ENCODE measurements around the gene PDE3B.
"Not testable (repeated sequence)": the region's sequence is repeated elsewhere in the genome, so short reads cannot be mapped to it uniquely, and the experiment has no call there.

PDE3B gene

DNA sequence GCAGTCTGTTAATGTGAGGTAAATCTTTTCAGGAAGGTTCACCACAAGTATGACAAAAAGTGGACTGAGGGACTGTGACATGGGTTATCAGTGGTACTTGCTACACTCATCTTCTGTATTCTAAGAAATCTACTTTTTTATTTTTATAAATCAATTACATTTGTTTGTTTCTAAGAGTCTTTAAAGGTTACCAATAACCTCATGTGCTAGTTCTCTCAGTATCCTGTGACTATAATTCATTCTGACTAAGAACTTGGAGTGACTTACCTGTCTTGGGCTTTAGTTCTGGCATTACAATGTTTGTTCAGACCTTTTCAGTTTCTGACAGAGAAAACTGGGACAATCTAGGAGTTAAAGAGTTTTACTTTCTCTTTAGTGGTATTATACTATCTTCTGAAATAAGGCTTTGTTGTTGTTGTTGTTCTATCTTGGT is 108.4 kb downstream of the PDE3B start:
- DNase-seq, result no peak

DNA sequence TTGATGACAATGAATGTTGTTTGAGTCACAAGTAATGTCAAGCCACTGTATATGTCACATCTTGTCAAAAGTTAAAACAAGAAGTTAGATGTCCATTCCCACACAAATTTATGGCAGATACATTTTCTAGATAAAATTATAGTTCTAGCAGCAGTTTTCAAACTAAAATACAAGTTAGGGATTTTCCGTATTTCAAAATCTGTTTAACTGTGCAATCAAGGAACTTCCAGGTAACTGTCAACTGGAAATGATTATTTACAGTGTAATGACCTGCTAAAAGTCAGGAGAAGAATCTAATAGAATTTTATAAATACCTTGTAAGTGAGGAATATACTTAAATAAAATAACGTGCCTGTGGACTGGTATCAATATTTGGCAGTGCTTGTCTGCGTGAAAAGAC is 111.5 kb downstream of the PDE3B start:
- DNase-seq, result no peak

DNA sequence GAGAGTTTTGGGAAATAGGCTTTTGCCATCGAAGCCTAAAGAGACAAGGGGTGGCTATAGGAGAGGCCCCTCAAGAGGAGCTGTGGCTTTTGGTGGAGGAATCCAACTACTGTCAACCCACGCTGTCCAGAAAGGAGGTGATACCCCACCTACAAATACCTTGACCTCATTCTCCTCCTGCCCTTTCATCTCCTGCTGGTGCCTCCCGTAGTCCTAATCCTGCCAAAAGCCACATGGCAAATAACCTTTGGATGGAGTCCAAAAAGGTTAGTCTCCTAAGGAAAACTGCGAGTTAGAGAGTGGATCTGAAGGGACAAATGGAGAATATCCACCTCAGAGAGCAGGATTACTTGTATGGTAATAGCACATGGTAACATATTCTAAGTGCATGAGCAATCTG is 112.7 kb downstream of the PDE3B start:
- DNase-seq, result no peak

DNA sequence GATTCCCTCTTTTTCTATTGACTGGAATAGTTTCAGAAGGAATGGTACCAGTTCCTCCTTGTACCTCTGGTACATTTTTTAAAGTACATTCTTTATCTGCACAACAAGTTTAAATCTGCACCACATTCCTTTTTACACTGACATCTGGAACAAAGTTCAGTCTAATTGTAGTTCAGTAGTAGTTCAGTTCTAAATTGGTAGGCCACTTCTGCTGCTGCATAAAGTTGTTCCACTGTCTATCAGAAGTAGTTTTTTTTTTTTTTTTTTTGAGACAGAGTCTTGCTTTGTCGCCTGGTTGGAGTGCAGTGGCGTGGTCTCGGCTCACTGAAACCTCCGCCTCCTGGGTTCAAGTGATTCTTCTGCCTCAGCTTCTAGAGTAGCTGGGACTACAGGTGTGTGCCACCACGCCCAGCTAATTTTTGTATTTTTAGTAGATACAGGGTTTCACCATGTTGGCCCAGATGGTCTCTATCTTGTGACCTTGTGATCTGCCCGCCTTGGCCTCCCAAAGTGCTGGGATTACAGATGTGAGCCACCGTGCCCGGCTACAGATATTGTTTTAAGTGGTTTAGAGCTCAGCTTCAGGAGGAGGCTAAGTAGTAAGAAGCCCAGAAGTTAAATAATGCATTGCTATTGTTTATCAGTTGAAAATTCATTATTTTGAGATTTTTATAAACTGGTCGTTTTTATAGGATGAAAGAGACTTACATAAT is 115.9 kb downstream of the PDE3B start:
- DNase-seq, result not testable (repeated sequence)

DNA sequence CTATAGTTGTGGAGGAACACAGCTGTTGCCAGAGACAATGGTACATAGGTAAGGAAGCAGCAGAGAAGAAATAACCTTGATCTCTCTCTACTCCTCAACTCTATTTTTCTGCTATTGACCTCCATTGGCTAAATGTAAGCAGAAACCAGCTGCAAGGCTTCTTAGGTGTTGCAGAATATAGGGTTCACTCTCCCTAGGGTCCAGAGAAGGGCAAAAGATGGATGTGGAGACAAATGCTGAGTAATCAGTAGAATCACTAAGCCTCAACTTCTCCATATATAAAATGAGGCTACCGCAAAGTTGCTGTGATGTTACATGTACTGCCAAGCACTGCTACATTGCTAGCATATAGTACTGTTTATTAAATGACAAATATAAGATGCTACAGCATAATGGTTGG is 120.6 kb downstream of the PDE3B start:
- no peak for DNase-seq

DNA sequence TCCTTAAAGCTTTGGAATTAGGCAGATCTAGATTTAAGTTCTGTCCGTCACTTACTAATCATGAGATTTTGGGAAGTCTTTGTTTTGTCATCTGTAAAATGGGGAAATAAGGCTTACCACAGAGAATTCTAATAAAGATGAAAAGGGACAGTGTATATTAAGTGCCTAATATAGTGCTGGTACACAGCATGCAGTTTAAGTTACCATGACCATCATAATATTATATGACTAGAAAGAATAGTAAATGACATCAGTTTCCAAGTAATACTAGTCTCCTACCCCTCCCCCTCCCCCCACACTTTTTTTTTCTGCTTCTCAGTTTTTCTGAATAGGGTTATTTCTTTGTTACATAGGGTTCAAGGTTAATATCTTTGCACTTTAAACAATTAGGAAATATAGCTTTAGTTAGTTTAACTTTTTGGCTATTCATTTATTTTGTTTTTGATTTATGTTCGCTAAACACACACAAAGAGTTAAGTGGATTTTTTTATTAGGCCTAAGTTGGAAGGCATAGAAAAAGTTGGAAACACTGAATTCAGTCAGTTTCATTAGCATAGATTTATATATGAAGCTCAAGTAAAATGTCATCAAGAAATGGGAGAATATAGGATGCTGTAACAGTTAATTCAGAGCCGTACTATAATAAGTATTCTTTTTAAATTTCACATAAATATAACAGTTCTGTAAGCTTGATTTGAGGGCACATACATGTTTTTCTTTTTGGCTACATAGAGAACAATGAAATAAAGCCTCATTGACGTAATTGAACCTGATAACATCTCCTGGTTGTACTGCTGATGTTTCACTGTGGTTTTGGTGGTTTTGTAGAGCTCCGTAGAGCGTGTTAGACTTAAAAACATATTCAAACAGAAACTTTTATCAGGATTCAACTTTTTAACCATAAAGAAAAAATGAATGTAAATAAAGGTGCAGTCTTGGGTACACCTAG is 121.2 kb downstream of the PDE3B start:
- DNase-seq, result no peak

DNA sequence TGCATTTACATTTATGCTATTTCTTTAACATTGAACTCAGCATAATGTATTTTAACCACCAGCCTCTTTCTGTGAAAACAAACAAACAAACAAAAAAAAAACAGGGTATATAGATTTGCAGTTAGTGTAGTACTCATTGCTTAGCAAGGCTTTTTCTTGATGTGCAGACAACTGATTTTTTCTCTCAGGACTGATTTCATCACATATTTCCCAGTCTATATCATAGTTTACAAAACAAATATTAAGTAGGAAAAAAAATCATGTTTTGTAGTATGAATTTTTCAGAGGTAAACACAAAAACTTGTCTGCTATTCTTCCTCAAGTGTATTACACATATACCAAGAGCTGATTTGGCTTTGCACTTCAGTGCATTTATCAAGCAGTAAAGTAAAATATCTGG is 123.0 kb downstream of the PDE3B start:
- DNase-seq, result no peak

DNA sequence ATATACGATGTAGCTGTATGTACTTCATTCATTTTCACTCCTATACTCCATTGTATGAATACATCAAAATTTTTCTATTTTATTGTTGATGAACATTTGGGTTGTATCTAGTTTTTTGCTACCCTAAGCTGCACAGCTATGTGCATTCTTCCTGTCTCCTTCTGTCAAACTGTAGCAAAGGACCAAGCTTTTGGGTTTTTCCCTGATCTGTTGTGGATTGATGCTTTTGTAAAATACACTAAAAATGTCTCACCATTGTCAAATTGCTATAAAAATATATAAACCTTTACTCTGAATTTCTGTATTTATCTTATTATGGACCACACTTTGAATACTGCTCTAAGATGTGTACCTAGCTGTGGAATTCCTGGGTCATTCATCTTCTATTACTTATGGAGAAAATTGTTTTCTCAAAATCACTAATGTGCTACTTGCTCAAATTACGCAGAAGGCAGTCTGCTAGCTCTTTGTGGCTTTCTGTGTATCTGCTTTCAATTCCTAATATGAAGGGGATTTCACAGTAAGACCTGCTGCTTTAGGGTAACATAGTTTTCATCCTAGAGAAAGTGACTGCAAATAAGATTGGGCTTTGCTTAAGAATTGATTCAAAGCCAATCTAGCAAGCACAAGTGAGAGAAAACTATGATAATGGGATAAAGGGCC is 125.1 kb downstream of the PDE3B start:
- DNase-seq, result no peak

DNA sequence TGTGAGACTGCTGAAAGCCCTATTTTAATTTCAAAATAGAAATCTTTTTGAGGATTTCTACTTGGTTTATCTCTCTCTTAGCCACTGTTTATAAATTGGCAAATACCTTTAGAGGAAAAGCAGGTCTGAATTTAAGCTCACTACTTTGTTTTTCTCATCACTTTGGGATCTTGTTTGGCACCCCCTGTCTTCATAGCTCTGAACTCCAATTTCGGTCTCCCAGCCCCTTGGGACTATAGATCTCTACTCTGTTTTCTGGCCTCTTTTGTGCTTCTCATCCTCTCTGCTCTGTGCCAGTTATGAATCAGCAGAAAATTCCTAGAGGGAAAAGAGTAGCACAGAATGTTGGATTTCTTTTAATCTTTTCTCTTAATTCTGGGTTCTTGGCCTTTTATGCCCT is 130.2 kb downstream of the PDE3B start:
- DNase-seq, result peak; percentile 5

DNA sequence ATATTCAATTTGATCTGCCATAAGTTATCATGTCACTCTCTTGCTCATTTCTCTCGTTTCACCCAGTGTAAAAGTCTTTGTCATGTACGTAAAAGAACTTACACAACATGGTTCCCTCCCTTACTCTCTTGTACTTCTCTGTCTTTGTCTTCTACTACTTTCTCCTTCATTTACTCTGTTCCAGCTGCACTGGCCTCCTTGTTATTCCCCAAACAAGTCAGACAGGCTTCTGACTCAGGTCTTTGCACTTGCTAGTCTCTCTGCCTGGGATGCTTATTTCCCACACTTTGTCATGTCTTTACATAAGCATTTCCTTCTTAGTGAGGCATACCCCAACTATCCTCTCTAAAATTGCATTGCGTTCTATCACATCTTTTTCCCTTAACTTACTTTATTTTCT is 131.1 kb downstream of the PDE3B start:
- no peak for DNase-seq

DNA sequence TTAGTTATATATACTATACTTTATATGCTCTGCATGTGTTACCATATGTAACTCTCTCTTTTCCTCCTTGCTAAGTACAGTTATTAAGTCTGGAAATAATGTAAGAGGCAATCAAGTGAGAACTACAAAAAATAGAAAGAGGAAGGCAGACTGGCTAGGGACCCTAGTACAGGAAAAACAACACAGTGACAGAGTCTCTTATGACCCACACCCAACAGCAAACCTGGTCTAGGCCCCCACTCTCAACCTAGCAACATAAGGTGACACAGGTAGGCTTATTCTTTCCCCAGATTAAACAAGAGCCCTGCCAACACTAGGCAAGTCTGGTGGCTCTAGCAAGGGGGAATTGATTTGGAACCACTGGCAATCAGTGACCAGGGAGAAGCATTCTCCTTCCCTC is 132.3 kb downstream of the PDE3B start:
- no peak for DNase-seq

DNA sequence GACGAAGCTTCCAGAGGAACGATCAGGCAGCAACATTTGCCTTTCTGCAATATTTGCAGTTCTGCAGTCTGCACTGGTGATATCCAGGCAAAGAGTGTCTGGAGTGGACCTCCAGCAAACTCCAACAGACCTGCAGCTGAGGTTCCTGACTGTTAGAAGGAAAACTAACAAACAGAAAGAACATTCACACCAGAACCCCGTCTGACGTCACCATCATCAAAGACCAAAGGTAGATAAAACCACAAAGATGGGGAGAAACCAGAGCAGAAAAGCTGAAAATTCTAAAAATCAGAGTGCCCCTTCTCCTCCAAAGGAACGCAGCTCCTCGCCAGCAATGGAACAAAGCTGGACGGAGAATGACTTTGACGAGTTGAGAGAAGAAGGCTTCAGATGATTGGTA is 134.9 kb downstream of the PDE3B start:
- DNase-seq, result not testable (repeated sequence)

DNA sequence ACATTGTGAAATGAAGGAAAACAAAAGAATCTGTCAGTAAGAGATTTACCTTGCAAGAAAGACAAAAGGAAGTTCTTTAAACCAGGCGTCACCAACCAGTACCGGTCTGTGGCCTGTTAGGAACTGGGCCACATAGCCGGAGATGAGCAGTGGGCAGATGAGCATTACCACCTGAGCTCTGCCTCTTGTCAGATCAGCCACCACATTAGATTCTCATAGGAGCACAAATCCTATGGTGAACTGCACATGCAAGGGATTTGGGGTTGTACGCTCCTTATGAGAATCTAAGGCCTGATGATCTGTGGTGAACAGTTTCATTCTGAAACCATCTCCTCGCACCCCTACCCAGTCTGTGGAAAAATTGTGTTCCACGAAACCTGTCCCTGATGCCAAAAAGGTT is 140.2 kb downstream of the PDE3B start:
- no peak for DNase-seq

DNA sequence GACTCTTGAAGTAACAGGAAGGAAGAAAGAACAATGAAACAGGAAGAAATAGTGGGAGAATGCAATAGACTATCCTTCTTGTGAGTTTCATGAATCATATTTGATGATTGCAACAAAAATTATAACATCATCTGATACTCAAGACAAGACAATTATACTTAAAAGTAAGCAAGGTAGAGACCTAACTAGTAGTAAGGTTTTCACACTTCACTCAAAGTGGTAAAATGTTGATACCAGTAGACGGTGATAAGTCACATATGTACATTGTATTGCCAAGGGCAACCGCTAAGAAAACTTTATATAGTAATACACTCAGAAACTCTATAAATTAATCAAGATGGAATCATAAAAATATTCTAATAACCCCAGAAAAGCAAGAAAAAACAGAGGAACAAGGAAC is 140.6 kb downstream of the PDE3B start:
- DNase-seq, result no peak

DNA sequence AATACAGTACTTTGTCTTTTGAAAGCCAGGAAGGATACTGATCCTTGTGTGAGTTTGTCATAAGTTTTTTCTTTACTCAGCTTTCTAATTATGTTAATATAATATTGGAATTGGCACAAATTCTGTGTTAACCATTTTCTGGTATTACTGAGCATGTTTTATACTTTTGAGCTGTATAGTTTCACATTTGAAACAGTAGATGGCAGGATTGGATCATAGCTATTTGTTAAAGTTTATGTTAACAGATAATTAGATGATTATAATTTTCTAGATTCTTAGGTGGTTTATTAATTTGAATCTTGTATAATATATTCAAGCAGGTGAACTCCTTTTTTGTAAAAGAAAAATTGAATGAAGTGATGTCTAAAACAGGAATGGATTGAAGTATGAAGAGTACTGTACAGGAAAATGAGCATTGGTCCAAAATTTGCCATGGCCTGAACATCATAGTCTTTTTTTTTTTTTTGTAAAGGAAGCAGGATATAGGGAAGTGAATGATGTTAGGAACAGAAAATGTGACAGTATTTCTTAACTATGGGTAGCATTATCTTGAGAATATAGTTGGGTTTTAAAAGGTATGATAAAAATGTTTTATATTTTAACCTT is 146.4 kb downstream of the PDE3B start:
- DNase-seq, result peak; percentile 7

DNA sequence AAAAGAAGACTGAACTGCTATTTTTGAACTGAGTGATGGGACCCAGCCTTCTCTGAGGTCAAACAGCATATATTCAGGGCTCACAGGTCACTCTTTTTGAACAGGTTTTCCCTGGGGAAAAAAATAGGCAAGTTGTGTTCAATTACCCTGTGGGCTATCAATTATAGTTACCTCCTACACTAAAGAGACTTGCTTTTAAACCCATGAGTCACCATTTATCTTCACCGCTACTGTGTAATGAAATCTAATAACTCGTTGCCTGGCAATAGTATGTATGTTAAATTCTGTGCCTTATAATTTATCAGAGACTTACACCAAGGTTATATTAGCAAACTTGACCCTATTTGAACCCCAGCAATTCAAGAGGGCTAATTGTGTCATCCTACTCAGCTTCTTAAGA is 149.9 kb downstream of the PDE3B start:
- DNase-seq, result peak; percentile 8

DNA sequence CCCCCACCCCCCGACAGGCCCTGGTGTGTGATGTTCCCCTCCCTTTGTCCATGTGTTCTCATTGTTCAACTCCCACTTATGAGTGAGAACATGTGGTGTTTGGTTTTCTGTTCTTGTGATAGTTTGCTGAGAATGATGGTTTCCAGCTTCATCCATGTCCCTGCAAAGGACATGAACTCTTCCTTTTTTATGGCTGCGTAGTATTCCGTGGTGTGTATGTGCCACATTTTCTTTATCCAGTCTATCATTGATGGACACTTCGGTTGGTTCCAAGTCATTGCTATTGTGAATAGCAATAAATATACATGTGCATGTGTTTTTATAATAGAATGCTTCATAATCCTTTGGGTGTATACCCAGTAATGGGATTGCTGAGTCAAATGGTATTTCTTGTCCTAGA is 152.4 kb downstream of the PDE3B start:
- DNase-seq, result not testable (repeated sequence)

DNA sequence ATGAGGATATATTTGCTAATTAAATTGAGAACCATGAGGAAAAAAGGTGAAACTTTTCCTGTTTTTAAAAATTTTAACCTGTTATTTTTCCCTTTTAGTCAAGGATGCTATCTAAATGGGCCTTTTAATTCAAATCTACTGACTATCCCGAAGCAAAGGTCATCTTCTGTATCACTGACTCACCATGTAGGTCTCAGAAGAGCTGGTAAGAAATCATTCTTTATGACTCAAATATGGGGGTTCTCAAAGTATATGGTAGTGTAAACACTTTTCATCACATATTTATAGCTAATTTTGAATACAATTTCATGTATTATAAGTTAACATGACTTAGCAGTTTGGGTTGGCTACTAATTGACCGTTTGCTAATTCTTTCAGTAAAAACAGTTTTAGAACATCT is 160.2 kb downstream of the PDE3B start:
- DNase-seq, result no peak

DNA sequence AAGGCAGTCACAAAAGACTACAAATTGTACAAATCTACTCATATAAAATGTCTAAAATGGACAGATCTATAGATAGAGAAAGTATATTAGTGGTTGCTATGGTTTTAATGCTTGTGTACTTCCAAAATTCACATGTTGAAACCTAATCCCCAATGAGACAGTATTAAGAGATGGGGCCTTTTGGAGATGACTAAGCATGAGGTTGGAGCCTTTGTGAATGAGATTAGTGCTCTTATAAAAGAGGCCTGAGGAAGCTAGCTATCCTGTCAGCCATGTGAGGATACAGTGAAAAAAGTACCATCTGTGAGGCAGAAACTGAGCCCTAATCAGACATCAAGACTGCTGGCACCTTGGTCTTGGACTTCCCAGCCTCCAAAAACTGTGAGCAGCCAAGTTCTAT is 165.9 kb downstream of the PDE3B start:
- no peak for DNase-seq

DNA sequence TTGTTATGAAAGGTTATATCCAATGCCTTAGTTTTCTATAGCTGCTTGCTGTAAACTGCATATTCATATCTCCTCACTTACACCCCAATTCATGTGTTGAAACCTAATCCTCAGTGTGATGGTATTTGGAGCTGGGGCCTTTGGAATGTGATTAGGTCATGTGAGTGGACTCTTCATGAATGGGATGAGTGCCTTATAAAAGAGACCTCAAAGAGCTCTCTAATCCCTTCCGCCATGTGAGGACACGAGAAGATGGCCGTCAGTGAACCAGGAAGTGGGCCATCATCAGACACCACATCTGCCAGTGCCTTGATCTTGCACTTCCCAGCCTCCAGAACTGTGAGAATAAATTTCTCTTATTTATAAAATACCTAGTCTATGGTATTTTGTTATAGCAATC is 169.2 kb downstream of the PDE3B start:
- no peak for DNase-seq

DNA sequence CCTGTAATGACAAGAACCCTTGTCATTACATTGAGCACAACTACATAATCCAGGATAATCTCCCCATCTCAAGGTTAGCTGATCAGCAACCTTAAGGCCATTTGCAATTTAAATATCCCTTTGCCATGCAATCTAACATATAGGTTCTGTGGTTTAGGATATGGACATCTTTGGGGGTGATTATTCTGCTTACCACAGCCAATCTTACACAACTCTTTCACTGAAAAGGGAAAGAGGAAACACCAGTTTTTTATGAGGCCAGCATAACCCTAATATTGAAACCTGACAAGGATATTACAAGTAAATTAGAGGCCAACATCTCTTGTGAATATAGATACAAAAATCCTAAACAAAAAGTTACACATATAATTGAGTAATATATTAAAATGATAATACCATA is 169.9 kb downstream of the PDE3B start:
- no peak for DNase-seq

DNA sequence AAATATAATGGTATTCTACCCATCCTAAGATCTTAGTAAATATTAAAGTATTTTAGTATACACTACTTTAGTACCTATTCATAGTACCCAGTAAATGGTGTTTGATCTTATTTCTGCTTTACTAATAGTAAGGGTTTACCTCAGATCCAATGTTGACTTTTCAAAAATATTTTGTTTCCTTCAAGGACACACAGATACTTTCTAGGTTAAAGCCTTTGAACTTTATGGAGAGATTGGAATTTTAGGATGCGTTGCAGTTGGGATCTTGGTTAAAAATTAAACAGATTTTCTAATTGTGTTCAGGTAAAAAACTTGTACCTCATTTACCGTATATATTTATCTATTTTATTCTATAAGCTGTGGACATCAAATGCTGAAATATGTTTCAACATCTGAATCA is 175.2 kb downstream of the PDE3B start:
- DNase-seq, result no peak

DNA sequence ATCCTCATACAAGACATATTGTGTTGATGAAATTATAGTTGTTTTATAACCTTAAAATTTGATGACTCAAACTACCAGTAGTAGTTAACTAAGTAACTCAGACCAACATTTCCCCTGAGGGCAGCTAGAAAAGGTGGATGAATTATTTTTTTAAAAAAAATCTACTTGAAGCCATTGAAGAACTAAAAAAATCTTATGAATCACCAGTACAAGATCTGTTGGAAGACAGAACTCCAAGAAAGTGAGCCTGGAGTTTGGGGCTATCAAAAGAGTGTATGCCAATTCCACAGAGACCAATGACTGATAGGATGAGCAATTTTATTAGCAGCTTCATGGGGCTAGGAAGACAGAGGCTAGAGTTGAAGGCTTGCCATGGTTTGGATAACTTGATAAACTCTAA is 176.0 kb downstream of the PDE3B start:
- no peak for DNase-seq
